H9 (cell line): ENCODE results near the gene CELF4. TPM values are rescaled to one million over a fixed set of nuclear protein-coding genes. Genes with fewer than 3 reads are reported as not detected.

ENCODE experiments used
- DNase-seq: peaks from one replicate; pipeline ENCODE4 v3.0.0-alpha.2; 2017
- H2AFZ ChIP-seq: one replicate; pipeline ENCODE4 v1.6.1; 2013; ENCODE audit warnings: mild to moderate bottlenecking, low read length, control low read depth, moderate library complexity
- H2AK5ac ChIP-seq: 2 replicates; pipeline ENCODE4 v1.6.1; 2013; ENCODE audit warnings: low read length, control low read depth, mixed read lengths; ENCODE audit not compliant: insufficient read length
- H2BK120ac ChIP-seq: one replicate; pipeline ENCODE4 v1.6.1; 2013; ENCODE audit warnings: low read depth, mild to moderate bottlenecking, low read length, control low read depth, inconsistent platforms; ENCODE audit not compliant: poor library complexity, severe bottlenecking
- H2BK12ac ChIP-seq: 2 replicates; pipeline ENCODE4 v1.6.1; 2013; ENCODE audit warnings: low read length, control low read depth, mixed read lengths, low read depth; ENCODE audit not compliant: insufficient read length
- H2BK15ac ChIP-seq: 2 replicates; pipeline ENCODE4 v1.6.1; 2013; ENCODE audit warnings: low read depth, low read length, control low read depth
- H2BK20ac ChIP-seq: one replicate; pipeline ENCODE4 v1.6.1; 2013; ENCODE audit warnings: low read depth, mild to moderate bottlenecking, low read length, control low read depth, inconsistent platforms; ENCODE audit not compliant: poor library complexity, severe bottlenecking
- H2BK5ac ChIP-seq: 2 replicates; pipeline ENCODE4 v1.6.1; 2013; ENCODE audit warnings: low read length, control low read depth, mixed read lengths; ENCODE audit not compliant: insufficient read length
- H3K14ac ChIP-seq: 2 replicates; pipeline ENCODE4 v1.6.1; 2013; ENCODE audit warnings: low read length, control low read depth; ENCODE audit not compliant: insufficient read depth
- H3K18ac ChIP-seq: 2 replicates; pipeline ENCODE4 v1.6.1; 2013; ENCODE audit warnings: low read depth, mild to moderate bottlenecking, mixed read lengths, low read length, control low read depth; ENCODE audit not compliant: insufficient read length
- H3K23ac ChIP-seq: 2 replicates; pipeline ENCODE4 v1.6.1; 2013; ENCODE audit warnings: low read length, control low read depth, mixed read lengths, low read depth; ENCODE audit not compliant: insufficient read length
- H3K23me2 ChIP-seq: 2 replicates; pipeline ENCODE4 v1.6.1; 2013; ENCODE audit warnings: low read depth, mild to moderate bottlenecking, mixed read lengths, low read length, control low read depth; ENCODE audit not compliant: insufficient read length, poor library complexity, severe bottlenecking
- H3K27ac ChIP-seq: 2 replicates; pipeline ENCODE4 v1.5.1; 2013; ENCODE audit warnings: low read length, control low read depth, mixed read lengths, low read depth; ENCODE audit not compliant: insufficient read length
- H3K27me3 ChIP-seq: 2 replicates; pipeline ENCODE4 v1.6.1; 2013; ENCODE audit warnings: low read length, control low read depth, inconsistent platforms; ENCODE audit not compliant: insufficient read depth
- H3K4ac ChIP-seq: 2 replicates; pipeline ENCODE4 v1.6.1; 2013; ENCODE audit warnings: low read depth, mild to moderate bottlenecking, control low read depth, inconsistent platforms, low read length, moderate library complexity
- H3K4me1 ChIP-seq: 2 replicates; pipeline ENCODE4 v1.6.1; 2013; ENCODE audit warnings: low read length, control low read depth, inconsistent platforms; ENCODE audit not compliant: insufficient read depth
- H3K4me2 ChIP-seq: 2 replicates; pipeline ENCODE4 v1.6.1; 2013; ENCODE audit warnings: low read length, control low read depth, mixed read lengths; ENCODE audit not compliant: insufficient read length, insufficient read depth
- H3K56ac ChIP-seq: 2 replicates; pipeline ENCODE4 v1.6.1; 2013; ENCODE audit warnings: low read depth, mild to moderate bottlenecking, mixed read lengths, low read length, control low read depth; ENCODE audit not compliant: insufficient read length
- H3K79me1 ChIP-seq: 2 replicates; pipeline ENCODE4 v1.6.1; 2013; ENCODE audit warnings: low read depth, mild to moderate bottlenecking, moderate library complexity, low read length, control low read depth, inconsistent platforms; ENCODE audit not compliant: insufficient read depth, poor library complexity, severe bottlenecking
- H3K79me2 ChIP-seq: 2 replicates; pipeline ENCODE4 v1.6.1; 2013; ENCODE audit warnings: low read length, control low read depth, inconsistent platforms; ENCODE audit not compliant: insufficient read depth
- H3K9ac ChIP-seq: 2 replicates; pipeline ENCODE4 v1.6.1; 2013; ENCODE audit warnings: low read length, control low read depth, mixed read lengths; ENCODE audit not compliant: insufficient read length; ENCODE audit errors: extremely low read depth
- H3K9me3 ChIP-seq: one replicate; pipeline ENCODE4 v1.6.1; 2013; ENCODE audit warnings: low read depth, low read length, inconsistent platforms; ENCODE audit not compliant: control insufficient read depth
- H3T11ph ChIP-seq: one replicate; pipeline ENCODE4 v1.6.1; 2013; ENCODE audit warnings: mild to moderate bottlenecking, low read length, control low read depth, inconsistent platforms
- H4K20me1 ChIP-seq: one replicate; pipeline ENCODE4 v1.6.1; 2013; ENCODE audit not compliant: control insufficient read depth, insufficient read length, insufficient read depth
- H4K5ac ChIP-seq: 2 replicates; pipeline ENCODE4 v1.6.1; 2013; ENCODE audit warnings: low read depth, mild to moderate bottlenecking, mixed read lengths, low read length, control low read depth; ENCODE audit not compliant: insufficient read length
- H4K8ac ChIP-seq: replicated peaks from 2 replicates; pipeline ENCODE4 v1.6.1; 2013; ENCODE audit warnings: low read length, control low read depth, mixed read lengths, low read depth; ENCODE audit not compliant: insufficient read length
- H4K91ac ChIP-seq: 2 replicates; pipeline ENCODE4 v1.6.1; 2013; ENCODE audit warnings: low read depth, mild to moderate bottlenecking, moderate library complexity, mixed read lengths, low read length, control low read depth; ENCODE audit not compliant: insufficient read length
- H3K27ac Mint-ChIP-seq, 3 experiments: 2 replicates in 2 of 3; 3 replicates in 1 of 3; pipeline ENCODE4 v1.8.0; 2020 to 2021; ENCODE audit warnings: mixed read lengths in 3 of 3, mild to moderate bottlenecking in 1 of 3, moderate library complexity in 1 of 3
- H3K27me3 Mint-ChIP-seq: 2 replicates; pipeline ENCODE4 v1.8.0; 2021; ENCODE audit warnings: low read depth, mild to moderate bottlenecking, moderate library complexity, mixed read lengths
- H3K36me3 Mint-ChIP-seq, 3 experiments: 2 replicates in 2 of 3; 3 replicates in 1 of 3; pipeline ENCODE4 v1.8.0; 2020 to 2021; ENCODE audit warnings: low read depth in 3 of 3, mixed read lengths in 3 of 3; ENCODE audit not compliant: insufficient read depth in 1 of 3
- H3K4me1 Mint-ChIP-seq, 2 experiments: 2 replicates each; pipeline ENCODE4 v1.8.0; 2020; ENCODE audit warnings: mixed read lengths in 2 of 2
- H3K4me3 Mint-ChIP-seq, 2 experiments: 2 replicates in 1 of 2; 3 replicates in 1 of 2; pipeline ENCODE4 v1.8.0; 2020 to 2021; ENCODE audit warnings: mild to moderate bottlenecking in 2 of 2, mixed read lengths in 2 of 2, moderate library complexity in 1 of 2
- H3K9me3 Mint-ChIP-seq, 2 experiments: 2 replicates in 1 of 2; 3 replicates in 1 of 2; pipeline ENCODE4 v1.8.0; 2020; ENCODE audit warnings: mild to moderate bottlenecking in 2 of 2, mixed read lengths in 2 of 2, moderate library complexity in 1 of 2
- WGBS: extraction: QIAGEN DNeasy Blood & Tissue Kit; methylation state at CpG from one replicate; pipeline ENCODE4 v1.1.7; 2013; ENCODE audit warnings: missing lambda C conversion rate, low lambda C conversion rate, mixed read lengths; ENCODE audit not compliant: insufficient read length; ENCODE audit errors: extremely low coverage; 5-methylcytosine and 5-hydroxymethylcytosine counted together
- total RNA-seq: library from RNA; stranded (reverse); gene quantifications from 2 replicates; pipeline ENCODE4 v1.2.1, GENCODE V29; 2021
- TF ChIP-seq, protein P1 (sequence below): fragments of 200-600 bp; sonication (generic); conservative IDR thresholded peaks from 3 replicates; pipeline ENCODE4 v1.8.0; 2021; ENCODE audit warnings: antibody characterized with exemption, mild to moderate bottlenecking

Gene CELF4
- total RNA-seq, 1 experiment from 2014 or later: 1.1 TPM

DNA sequence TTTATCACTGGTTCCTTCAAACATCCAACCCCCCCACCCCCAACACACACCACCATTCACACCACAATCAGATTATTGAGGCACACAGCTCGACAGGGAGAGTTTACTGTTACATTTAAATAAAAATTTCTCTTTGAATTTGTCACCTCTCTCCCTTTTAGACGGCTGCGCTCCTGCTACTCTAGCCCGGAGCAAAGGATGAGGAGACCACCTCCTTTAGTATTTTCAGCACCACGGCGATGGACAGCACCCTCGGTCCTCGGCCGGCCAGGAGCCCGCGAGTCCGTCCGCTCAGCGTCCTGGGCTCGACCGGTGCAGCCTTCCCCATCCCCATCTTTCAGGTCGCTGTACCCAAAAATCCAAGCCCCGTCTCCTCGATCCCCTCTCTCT lies 892 bp downstream of the CELF4 start:
- no peak overlapping the region for H2BK5ac ChIP-seq
- H3K14ac ChIP-seq: no peak overlapping the region
- no peak overlapping the region for H4K91ac ChIP-seq
- Mint-ChIP-seq H3K9me3 (no peaks in the 10 kb centered on the region; a peak in 3 of 5 replicates), H3K27me3 (peaks cover 94% of the 10 kb centered on the region), H3K27ac (no peak overlapping the region), H3K4me1 (peaks cover 13 to 24% of the 10 kb centered on the region in 2 experiments), H3K36me3 (peaks cover 0 to 3% (median 0%) of the 10 kb centered on the region in 3 experiments; a peak in 1 of 7 replicates), H3K4me3 (peak overlapping the region; percentile 82 to 96)
- no CpG with 5 or more reads among the region's 19 CpGs for WGBS
- DNase-seq: peak; percentile 82
- no peak overlapping the region for H3K27ac ChIP-seq
- no peaks in the 10 kb centered on the region; the same call in 1 of the 2 replicates for H3K4me1 ChIP-seq
- TF ChIP-seq, protein P1, sequence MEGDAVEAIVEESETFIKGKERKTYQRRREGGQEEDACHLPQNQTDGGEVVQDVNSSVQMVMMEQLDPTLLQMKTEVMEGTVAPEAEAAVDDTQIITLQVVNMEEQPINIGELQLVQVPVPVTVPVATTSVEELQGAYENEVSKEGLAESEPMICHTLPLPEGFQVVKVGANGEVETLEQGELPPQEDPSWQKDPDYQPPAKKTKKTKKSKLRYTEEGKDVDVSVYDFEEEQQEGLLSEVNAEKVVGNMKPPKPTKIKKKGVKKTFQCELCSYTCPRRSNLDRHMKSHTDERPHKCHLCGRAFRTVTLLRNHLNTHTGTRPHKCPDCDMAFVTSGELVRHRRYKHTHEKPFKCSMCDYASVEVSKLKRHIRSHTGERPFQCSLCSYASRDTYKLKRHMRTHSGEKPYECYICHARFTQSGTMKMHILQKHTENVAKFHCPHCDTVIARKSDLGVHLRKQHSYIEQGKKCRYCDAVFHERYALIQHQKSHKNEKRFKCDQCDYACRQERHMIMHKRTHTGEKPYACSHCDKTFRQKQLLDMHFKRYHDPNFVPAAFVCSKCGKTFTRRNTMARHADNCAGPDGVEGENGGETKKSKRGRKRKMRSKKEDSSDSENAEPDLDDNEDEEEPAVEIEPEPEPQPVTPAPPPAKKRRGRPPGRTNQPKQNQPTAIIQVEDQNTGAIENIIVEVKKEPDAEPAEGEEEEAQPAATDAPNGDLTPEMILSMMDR: no peak
- H2BK120ac ChIP-seq: no peak overlapping the region
- H3K9ac ChIP-seq: no peak overlapping the region
- no peaks in the 10 kb centered on the region for H3K79me2 ChIP-seq
- H2BK15ac ChIP-seq: no peak overlapping the region
- H3K9me3 ChIP-seq: no peaks in the 10 kb centered on the region
- no peak overlapping the region for H3K56ac ChIP-seq
- H2BK20ac ChIP-seq: no peak overlapping the region
- H3K27me3 ChIP-seq: peaks cover 39% of the 10 kb centered on the region
- H3K23ac ChIP-seq: no peak overlapping the region
- no peak overlapping the region for H3K18ac ChIP-seq
- H2AK5ac ChIP-seq: no peak overlapping the region
- no peak overlapping the region for H4K5ac ChIP-seq
- no peak overlapping the region for H4K8ac ChIP-seq
- no peaks in the 10 kb centered on the region for H4K20me1 ChIP-seq
- H2AFZ ChIP-seq: no peak overlapping the region
- no peak overlapping the region for H3K4ac ChIP-seq
- H3T11ph ChIP-seq: no peak overlapping the region
- peaks cover 20% of the 10 kb centered on the region for H3K23me2 ChIP-seq
- no peak overlapping the region for H2BK12ac ChIP-seq
- peak overlapping the region; percentile 84 for H3K4me2 ChIP-seq
- H3K79me1 ChIP-seq: no peaks in the 10 kb centered on the region
